BLaER1 (cell line): ENCODE measurements around the gene GRIN1.
A peak's percentile ranks its signal among the peaks of the same experiment; 100 is the strongest.

Source experiments
- H3K27ac ChIP-seq: shearing (Covaris generic); formaldehyde crosslinking; 2 replicates; pipeline ENCODE4 v1.8.1; 2022
- H3K27me3 ChIP-seq: shearing (Covaris generic); formaldehyde crosslinking; 2 replicates; pipeline ENCODE4 v1.8.1; 2022
- H3K36me3 ChIP-seq: shearing (Covaris generic); formaldehyde crosslinking; 2 replicates; pipeline ENCODE4 v1.8.1; 2022
- H3K4me1 ChIP-seq: shearing (Covaris generic); formaldehyde crosslinking; 2 replicates; pipeline ENCODE4 v1.8.1; 2022
- H3K4me2 ChIP-seq: shearing (Covaris generic); formaldehyde crosslinking; 2 replicates; pipeline ENCODE4 v1.8.1; 2022
- H3K4me3 ChIP-seq: shearing (Covaris generic); formaldehyde crosslinking; 2 replicates; pipeline ENCODE4 v1.8.1; 2022
- H3K9ac ChIP-seq: shearing (Covaris generic); formaldehyde crosslinking; 2 replicates; pipeline ENCODE4 v1.8.1; 2022
- H3K9me3 ChIP-seq: shearing (Covaris generic); formaldehyde crosslinking; 2 replicates; pipeline ENCODE4 v1.8.1; 2022
- H4K20me1 ChIP-seq: shearing (Covaris generic); formaldehyde crosslinking; 2 replicates; pipeline ENCODE4 v1.8.1; 2022
- Cebpa-rat ChIP-seq: shearing (Covaris generic); IDR thresholded peaks from 2 replicates; pipeline ENCODE4 v1.8.1; 2022

GRIN1 gene

DNA sequence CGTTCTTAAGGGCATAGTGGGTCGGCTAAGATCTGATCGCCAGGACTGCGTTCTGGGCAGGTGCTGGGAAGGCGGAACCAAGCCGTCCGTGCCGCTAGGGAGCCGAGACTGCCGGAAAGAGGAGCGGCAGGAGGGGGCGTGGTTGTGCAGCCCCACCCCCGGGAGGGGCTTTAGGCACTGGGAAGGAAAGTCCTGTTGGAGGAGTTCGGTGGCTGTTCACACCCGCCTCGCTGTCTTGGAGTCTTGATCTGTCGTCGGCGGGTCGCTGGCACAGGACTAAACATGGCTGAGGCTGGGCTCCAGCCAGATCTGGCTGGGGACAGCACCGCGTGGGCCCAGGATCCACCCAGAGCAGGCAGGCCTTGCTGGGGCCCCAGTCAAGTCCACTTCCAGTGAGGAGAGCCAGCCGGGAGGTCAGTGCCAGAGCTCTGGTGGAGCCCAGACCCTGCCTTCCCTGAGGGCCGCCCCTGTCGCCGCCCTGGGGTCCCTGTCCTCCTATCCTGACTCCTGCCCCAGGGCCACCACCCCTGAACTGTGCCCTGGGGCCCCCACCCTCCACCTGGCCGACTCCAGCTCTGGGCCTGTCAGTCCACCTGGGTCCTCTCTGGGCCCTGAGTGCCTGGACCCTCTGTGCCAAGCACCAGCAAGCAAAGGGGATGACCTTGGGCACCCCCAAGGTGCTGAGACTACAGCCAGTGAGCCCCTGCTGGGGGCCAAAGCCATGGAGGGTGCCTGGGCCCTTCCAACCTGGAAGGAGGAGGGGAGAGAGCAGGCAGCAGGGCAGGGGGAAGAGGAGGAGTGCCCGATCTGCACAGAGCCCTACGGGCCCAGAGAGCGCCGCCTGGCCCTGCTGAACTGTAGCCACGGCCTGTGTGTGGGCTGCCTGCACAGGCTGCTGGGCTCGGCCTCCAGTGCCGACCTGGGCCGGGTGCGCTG, 78.6 kb downstream of the GRIN1 start:
- H3K4me3 ChIP-seq, result peak overlapping the region; percentile 19; the same call in 1 of the 2 replicates
- H3K4me2 ChIP-seq, result peak overlapping the region; percentile 64
- H3K36me3 ChIP-seq, result peaks cover 68% of the 10 kb centered on the region
- H3K9me3 ChIP-seq, result no peaks in the 10 kb centered on the region
- H3K27ac ChIP-seq, result peak overlapping the region; percentile 63
- peaks cover 28% of the 10 kb centered on the region for H3K4me1 ChIP-seq
- H4K20me1 ChIP-seq, result peaks cover 8% of the 10 kb centered on the region; the same call in 1 of the 2 replicates
- H3K9ac ChIP-seq, result peak overlapping the region; percentile 65
- no peak for TF ChIP-seq Cebpa-rat
- no peaks in the 10 kb centered on the region for H3K27me3 ChIP-seq

DNA sequence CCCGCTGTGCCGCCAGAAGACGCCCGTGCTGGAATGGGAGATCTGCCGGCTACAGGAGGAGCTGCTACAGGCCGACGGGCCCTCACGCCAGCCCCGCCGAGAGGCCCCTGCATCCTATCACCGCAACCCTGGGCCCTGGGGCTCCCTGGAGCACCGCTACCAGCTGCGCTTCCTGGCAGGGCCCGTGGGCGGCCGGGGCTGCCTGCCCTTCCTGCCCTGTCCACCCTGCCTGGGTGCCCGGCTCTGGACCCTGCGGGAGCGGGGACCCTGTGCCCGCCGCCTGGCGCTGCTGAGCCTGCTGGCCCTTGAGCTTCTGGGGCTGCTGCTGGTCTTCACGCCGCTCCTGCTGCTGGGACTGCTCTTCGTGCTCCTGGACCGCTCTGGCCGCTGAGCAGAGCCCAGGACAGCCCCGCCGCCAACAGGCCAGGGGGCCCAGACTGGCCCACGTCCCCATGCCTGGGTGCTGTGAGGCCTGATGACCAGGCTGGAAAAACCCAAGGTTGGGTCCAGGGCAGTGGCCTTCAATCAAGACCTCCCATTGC, 79.3 kb downstream of the GRIN1 start:
- H4K20me1 ChIP-seq, result peaks cover 8% of the 10 kb centered on the region; the same call in 1 of the 2 replicates
- H3K27ac ChIP-seq, result 0 out of 2 replicates have a peak overlapping the region, but pooled peaks have one; percentile 63
- peak overlapping the region; percentile 64; the same call in 1 of the 2 replicates for H3K4me2 ChIP-seq
- no peak overlapping the region for H3K9ac ChIP-seq
- no peak for TF ChIP-seq Cebpa-rat
- H3K36me3 ChIP-seq, result peaks cover 63% of the 10 kb centered on the region
- H3K4me1 ChIP-seq, result peaks cover 33% of the 10 kb centered on the region
- H3K27me3 ChIP-seq, result no peaks in the 10 kb centered on the region
- no peaks in the 10 kb centered on the region for H3K9me3 ChIP-seq
- H3K4me3 ChIP-seq, result no peak overlapping the region
